Glutamatergic neuron (in vitro differentiated cells): ENCODE measurements around the gene MAPK13. TPM values are rescaled to one million over a fixed set of nuclear protein-coding genes. Genes with fewer than 3 reads are reported as not detected.

Experiments used
- DNase-seq: peaks from one replicate; pipeline ENCODE4 v3.0.0; 2022
- H3K27ac Mint-ChIP-seq: one replicate; pipeline ENCODE4 v1.8.0; 2020; ENCODE audit warnings: mild to moderate bottlenecking, mixed read lengths, inconsistent platforms; ENCODE audit not compliant: unreplicated experiment
- H3K27me3 Mint-ChIP-seq: one replicate; pipeline ENCODE4 v1.8.0; 2020; ENCODE audit warnings: mild to moderate bottlenecking, moderate library complexity, mixed read lengths, inconsistent platforms; ENCODE audit not compliant: unreplicated experiment
- H3K36me3 Mint-ChIP-seq: one replicate; pipeline ENCODE4 v1.8.0; 2020; ENCODE audit warnings: mild to moderate bottlenecking, mixed read lengths, inconsistent platforms; ENCODE audit not compliant: unreplicated experiment
- H3K4me1 Mint-ChIP-seq: one replicate; pipeline ENCODE4 v1.8.0; 2020; ENCODE audit warnings: mild to moderate bottlenecking, low read depth, mixed read lengths, inconsistent platforms; ENCODE audit not compliant: unreplicated experiment
- H3K4me3 Mint-ChIP-seq: one replicate; pipeline ENCODE4 v1.8.0; 2020; ENCODE audit warnings: mild to moderate bottlenecking, mixed read lengths, inconsistent platforms; ENCODE audit not compliant: unreplicated experiment
- H3K9me3 Mint-ChIP-seq: one replicate; pipeline ENCODE4 v1.8.0; 2020; ENCODE audit warnings: mild to moderate bottlenecking, moderate library complexity, mixed read lengths, inconsistent platforms; ENCODE audit not compliant: unreplicated experiment
- CTCF ChIP-seq: fragments of 200-600 bp; sonication (generic); IDR thresholded peaks from one replicate; pipeline ENCODE4 v1.5.0; 2021; ENCODE audit not compliant: partially characterized antibody, unreplicated experiment
- total RNA-seq: library from RNA; stranded (reverse); fragmentation: NEBNext Ultra II Directional; extraction: Animal tissue kit (Norgen Biotek cat#: 25700); gene quantifications from one replicate; pipeline ENCODE4 v1.2.1, GENCODE V29; 2021; ENCODE audit not compliant: unreplicated experiment

MAPK13 gene
- total RNA-seq, 1 donor from 2014 or later = 4.2 TPM

- H3K9me3 Mint-ChIP-seq = peaks cover under 1% of the 10 kb centered on the region
- no peak overlapping the region for H3K27ac Mint-ChIP-seq
- no peak for TF ChIP-seq CTCF
Observed at GRCh38 chr6:36169023-36170007, 39.0 kb downstream of the MAPK13 start.

GRCh38 chr6:36170704-36171103, 40.4 kb downstream of the MAPK13 start:
- Mint-ChIP-seq H3K4me1 (no peaks in the 10 kb centered on the region), H3K27ac (no peak overlapping the region), H3K4me3 (no peak overlapping the region), H3K36me3 (peaks cover 5% of the 10 kb centered on the region), H3K9me3 (peaks cover 2% of the 10 kb centered on the region), H3K27me3 (no peaks in the 10 kb centered on the region)
- DNase-seq = no peak
- TF ChIP-seq CTCF = no peak

More at GRCh38 chr6:36169023-36170007, 39.0 kb downstream of the MAPK13 start:
- no peaks in the 10 kb centered on the region for H3K4me1 Mint-ChIP-seq
- no peak for DNase-seq
- no peaks in the 10 kb centered on the region for H3K27me3 Mint-ChIP-seq
- H3K4me3 Mint-ChIP-seq = no peak overlapping the region
- peaks cover 5% of the 10 kb centered on the region for H3K36me3 Mint-ChIP-seq

GRCh38 chr6:36171573-36171972, 41.3 kb downstream of the MAPK13 start:
- no peak overlapping the region for H3K4me3 Mint-ChIP-seq
- peaks cover 2% of the 10 kb centered on the region for H3K9me3 Mint-ChIP-seq
- H3K27ac Mint-ChIP-seq = no peak overlapping the region
- no peaks in the 10 kb centered on the region for H3K4me1 Mint-ChIP-seq
- no peak for TF ChIP-seq CTCF
- no peaks in the 10 kb centered on the region for H3K27me3 Mint-ChIP-seq
- H3K36me3 Mint-ChIP-seq = peaks cover under 1% of the 10 kb centered on the region
- no peak for DNase-seq

- Mint-ChIP-seq H3K4me3 (no peak overlapping the region), H3K36me3 (peaks cover 15% of the 10 kb centered on the region), H3K27me3 (peaks cover 3% of the 10 kb centered on the region), H3K9me3 (peaks cover 12% of the 10 kb centered on the region), H3K4me1 (no peaks in the 10 kb centered on the region), H3K27ac (no peak overlapping the region)
- DNase-seq = no peak
- no peak for TF ChIP-seq CTCF
Observed at GRCh38 chr6:36177166-36177565, 46.9 kb downstream of the MAPK13 start.

- Mint-ChIP-seq H3K4me1 (no peaks in the 10 kb centered on the region), H3K27ac (no peak overlapping the region), H3K36me3 (peaks cover 19% of the 10 kb centered on the region), H3K27me3 (peaks cover 3% of the 10 kb centered on the region), H3K9me3 (peaks cover 12% of the 10 kb centered on the region), H3K4me3 (no peak overlapping the region)
- DNase-seq = no peak
- no peak for TF ChIP-seq CTCF
Observed at GRCh38 chr6:36178544-36178943, 48.2 kb downstream of the MAPK13 start.
